NT2/D1 (cell line): ENCODE results near the gene BTBD3.

ENCODE experiments used
- DNase-seq: peaks from one replicate; pipeline ENCODE4 v3.0.0-alpha.2; 2011; ENCODE audit warnings: low read depth, low spot score
- H3K27me3 ChIP-seq: 2 replicates; pipeline ENCODE4 v1.6.0; 2011; ENCODE audit warnings: mild to moderate bottlenecking; ENCODE audit not compliant: insufficient read length, insufficient read depth
- H3K36me3 ChIP-seq: 2 replicates; pipeline ENCODE4 v1.6.1; 2011; ENCODE audit warnings: mild to moderate bottlenecking, low read length, mixed read lengths; ENCODE audit not compliant: insufficient read depth, insufficient read length
- H3K4me1 ChIP-seq: 2 replicates; pipeline ENCODE4 v1.5.1; 2011; ENCODE audit not compliant: insufficient read depth, insufficient read length
- H3K4me3 ChIP-seq: 2 replicates; pipeline ENCODE4 v1.5.1; 2011; ENCODE audit warnings: low read depth; ENCODE audit not compliant: insufficient read length
- H3K9ac ChIP-seq: 2 replicates; pipeline ENCODE4 v1.6.0; 2011; ENCODE audit warnings: low read depth; ENCODE audit not compliant: insufficient read length
- H3K9me3 ChIP-seq: 2 replicates; pipeline ENCODE4 v1.5.1; 2011; ENCODE audit warnings: mild to moderate bottlenecking, low read length; ENCODE audit not compliant: insufficient read depth
- SUZ12 ChIP-seq: IDR thresholded peaks from 2 replicates; pipeline ENCODE4 v1.6.1; 2011; ENCODE audit not compliant: insufficient read length, insufficient read depth; ENCODE audit errors: extremely low read depth
- YY1 ChIP-seq: IDR thresholded peaks from 2 replicates; pipeline ENCODE4 v1.6.1; 2011; ENCODE audit not compliant: insufficient read length, insufficient read depth
- ZNF274 ChIP-seq: IDR thresholded peaks from 2 replicates; pipeline ENCODE4 v1.6.1; 2011; ENCODE audit warnings: mild to moderate bottlenecking, low read depth, low read length

Gene BTBD3

DNA sequence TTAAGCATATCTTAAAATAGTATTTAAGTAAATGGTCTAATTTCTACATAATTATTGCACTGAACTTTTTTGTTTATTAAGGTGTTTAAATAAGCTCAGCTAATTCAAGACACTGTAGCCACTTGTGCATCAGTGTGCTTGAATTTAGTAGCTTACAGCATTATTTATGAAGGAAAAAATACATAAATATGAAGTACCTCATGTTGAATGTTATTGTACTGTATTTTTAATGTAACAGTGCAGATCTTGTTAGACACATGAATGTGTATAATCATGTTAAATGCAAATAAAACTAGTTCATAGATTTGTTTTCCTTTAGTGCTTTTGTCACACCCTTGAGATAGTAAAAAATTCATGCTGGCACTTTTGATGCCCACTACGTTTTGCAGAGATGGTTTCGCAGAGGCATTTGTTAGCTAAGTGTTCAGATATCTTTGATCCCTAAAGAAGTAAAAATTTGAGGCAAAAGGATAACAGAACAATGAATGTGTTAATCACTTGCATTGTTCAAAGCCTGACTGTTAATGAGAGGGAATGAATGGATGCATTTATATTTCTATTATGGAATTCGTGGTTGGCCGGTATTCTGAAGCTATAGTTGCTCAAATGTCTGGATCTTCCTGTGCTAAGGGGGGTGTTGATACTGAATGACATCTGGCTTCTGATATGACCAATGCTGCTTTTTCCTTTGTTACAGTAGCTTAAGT lies 8.8 kb downstream of the BTBD3 start:
- H3K27me3 ChIP-seq = no peaks in the 10 kb centered on the region
- no peaks in the 10 kb centered on the region for H3K9me3 ChIP-seq
- no peak overlapping the region for H3K4me3 ChIP-seq
- H3K9ac ChIP-seq = no peak overlapping the region
- H3K36me3 ChIP-seq = peaks cover 32% of the 10 kb centered on the region
- TF ChIP-seq YY1 = no peak
- no peak for TF ChIP-seq SUZ12
- no peak for TF ChIP-seq ZNF274
- DNase-seq = no peak
- no peaks in the 10 kb centered on the region for H3K4me1 ChIP-seq

DNA sequence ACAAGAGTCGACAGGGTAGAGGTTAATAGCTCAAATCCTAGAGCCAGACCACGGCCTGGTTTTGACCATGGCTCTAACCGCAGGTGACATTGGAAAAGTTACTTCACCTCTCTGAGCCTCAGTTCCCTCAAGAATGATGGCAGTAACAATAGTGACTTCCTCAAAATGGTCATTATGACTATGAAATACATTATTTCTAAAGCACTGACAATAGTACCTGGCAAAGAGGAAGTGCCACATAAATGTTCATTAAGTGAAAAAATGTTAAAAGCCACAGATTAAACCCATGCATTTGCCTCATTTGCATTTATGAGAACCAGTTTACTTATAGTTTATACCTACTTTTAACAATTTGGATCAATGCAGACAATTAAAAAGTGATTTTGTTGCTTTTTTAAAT lies 12.3 kb downstream of the BTBD3 start:
- Histone ChIP-seq H3K9ac (no peak overlapping the region), H3K4me1 (no peaks in the 10 kb centered on the region), H3K27me3 (no peaks in the 10 kb centered on the region), H3K9me3 (no peaks in the 10 kb centered on the region), H3K4me3 (no peak overlapping the region), H3K36me3 (peaks cover 12% of the 10 kb centered on the region)
- no peak for DNase-seq
- TF ChIP-seq YY1 = no peak
- TF ChIP-seq SUZ12 = no peak
- no peak for TF ChIP-seq ZNF274

DNA sequence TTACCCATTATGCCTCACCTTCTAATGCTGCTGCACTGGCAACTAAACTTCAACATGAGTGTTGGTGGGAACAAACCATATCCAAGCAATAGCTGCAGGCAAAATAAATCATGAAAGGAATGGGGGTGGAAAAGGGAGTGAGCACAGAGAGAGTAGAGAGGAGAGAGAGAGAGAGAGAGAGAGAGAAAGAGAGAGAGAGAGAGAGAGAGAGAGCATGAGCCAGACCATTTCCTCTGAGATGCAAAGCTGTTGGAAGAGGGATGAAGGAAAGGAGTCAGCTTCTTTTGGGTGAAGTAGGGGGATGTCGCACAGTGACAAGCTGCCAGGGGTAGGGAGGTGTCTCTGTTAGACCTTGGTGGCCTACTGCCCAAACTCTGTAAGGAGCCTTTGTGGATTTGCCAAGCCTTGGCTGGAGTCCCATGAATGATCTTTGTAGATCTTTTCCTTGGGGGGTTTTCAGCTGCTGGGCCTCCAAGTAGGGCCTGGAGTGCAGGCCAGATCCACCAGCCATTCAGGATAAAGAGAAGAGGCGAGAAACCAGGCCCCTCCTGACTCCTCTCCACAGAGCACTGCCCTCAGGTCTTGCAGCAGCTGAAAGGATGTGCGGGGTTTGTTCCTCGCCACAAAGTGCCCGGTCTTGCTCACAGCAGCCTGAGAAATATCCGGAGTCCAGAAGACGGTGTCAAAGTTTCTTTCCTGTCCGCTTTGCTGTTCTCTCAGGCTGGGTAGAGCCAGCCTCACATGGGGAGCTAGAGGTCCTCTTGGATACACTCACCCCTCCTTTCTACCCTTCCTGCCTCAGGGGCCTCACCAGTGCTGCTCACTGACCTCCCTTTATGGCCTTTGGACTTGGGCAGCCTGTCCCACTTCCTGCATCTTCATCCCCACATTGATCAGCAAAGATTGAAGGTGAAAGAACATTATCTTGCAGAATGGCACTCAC lies 17.8 kb downstream of the BTBD3 start:
- no peak for DNase-seq
- TF ChIP-seq SUZ12 = no peak
- no peaks in the 10 kb centered on the region for H3K36me3 ChIP-seq
- H3K9ac ChIP-seq = no peak overlapping the region
- no peaks in the 10 kb centered on the region for H3K27me3 ChIP-seq
- H3K4me3 ChIP-seq = no peak overlapping the region
- H3K4me1 ChIP-seq = no peaks in the 10 kb centered on the region
- H3K9me3 ChIP-seq = no peaks in the 10 kb centered on the region

DNA sequence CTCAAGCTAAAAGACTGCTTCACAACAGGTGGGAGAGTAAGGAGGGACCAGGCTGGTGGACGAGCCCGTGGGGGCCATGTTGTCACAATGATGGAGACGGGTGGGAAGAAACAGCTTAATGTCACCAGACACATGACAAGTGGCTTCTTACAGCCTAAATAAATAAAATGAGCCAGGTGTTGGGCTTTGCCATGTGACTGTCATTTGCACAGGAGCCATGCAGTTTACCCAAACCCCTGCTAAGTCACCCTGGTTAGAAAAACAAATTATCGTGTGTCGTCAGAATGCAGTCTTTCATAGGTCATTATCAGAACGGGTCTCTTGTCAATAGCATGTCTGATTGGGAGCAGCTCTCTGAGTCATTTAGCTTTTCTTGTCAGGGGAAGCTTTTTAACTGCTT lies 18.5 kb downstream of the BTBD3 start:
- Histone ChIP-seq H3K27me3 (no peaks in the 10 kb centered on the region), H3K4me1 (no peaks in the 10 kb centered on the region), H3K9ac (no peak overlapping the region), H3K9me3 (no peaks in the 10 kb centered on the region), H3K4me3 (no peak overlapping the region), H3K36me3 (no peaks in the 10 kb centered on the region)
- no peak for TF ChIP-seq ZNF274
- no peak for DNase-seq

DNA sequence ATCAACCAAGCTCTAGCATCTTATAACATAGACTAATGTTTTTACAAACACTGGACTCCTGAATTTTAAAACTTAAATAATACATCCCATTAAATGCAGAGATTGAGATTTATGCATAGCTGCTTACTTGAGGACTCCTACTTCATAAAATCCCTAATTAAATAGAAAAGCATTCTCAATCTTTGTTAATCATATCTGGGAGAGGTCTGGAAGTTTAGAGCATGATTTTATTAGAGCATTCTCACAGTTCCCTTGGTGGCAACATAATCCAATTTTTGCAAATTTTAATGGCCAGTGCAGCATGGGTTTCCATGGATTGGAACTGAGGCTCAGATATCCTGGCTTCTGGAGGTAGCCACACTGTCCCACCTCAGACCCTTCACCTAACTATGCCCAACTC lies 19.5 kb downstream of the BTBD3 start:
- H3K9ac ChIP-seq = no peak overlapping the region
- no peaks in the 10 kb centered on the region for H3K4me1 ChIP-seq
- H3K9me3 ChIP-seq = no peaks in the 10 kb centered on the region
- no peak overlapping the region for H3K4me3 ChIP-seq
- no peak for DNase-seq
- no peaks in the 10 kb centered on the region for H3K27me3 ChIP-seq
- no peaks in the 10 kb centered on the region for H3K36me3 ChIP-seq
- no peak for TF ChIP-seq YY1
- TF ChIP-seq ZNF274 = no peak
- TF ChIP-seq SUZ12 = no peak

DNA sequence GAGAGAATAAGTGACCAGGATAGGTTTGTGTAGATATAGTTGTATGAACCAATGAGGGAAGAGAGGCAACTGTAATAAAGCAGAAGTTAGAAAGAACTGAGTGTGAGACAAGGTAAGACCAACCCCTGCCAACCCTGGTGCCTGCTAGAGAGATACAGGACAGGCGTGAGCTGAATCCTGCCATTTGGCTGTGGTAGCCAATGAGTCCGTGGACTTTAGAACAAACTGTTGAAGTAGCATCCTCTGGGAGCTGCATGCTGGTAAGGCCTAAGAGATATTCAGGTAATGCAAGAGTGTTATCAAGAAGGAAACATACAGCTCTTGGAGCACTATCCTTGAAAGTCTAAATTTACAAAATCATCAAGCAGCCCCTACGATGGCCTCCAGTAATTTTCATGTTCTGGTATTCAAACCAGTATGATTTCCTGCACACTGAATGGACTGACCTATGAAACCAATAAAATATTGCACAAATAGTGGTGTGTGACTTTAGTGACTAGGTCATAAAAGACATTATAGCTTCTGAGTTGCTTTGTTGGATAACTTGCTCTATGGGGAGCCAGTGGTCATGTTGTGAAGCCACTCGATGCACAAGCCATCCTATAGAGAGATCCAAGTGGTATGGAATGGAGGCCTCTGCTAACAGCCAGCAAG lies 24.0 kb downstream of the BTBD3 start:
- Histone ChIP-seq H3K4me1 (no peaks in the 10 kb centered on the region), H3K36me3 (no peaks in the 10 kb centered on the region), H3K4me3 (no peak overlapping the region), H3K9me3 (no peaks in the 10 kb centered on the region), H3K9ac (no peak overlapping the region), H3K27me3 (no peaks in the 10 kb centered on the region)
- TF ChIP-seq YY1 (no peak), ZNF274 (no peak), SUZ12 (no peak)
- DNase-seq = no peak

DNA sequence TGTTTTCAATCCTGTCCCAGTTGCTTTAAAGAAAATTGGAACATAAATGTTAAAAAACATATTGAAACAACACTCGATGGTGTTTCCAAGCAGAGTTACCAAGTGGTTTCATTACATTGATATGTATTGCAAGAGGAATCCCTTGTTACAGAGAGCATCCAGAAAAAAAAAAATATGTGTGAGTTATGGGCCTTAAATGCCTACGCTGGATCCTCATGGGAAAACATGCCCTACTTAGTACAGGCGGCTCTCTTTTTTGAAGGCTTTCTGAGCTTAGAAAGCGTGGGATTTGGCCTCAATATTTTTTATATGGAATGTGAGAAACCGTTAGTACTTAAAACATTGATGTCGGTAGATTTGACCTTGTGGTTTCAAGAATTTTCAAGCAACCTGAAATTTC lies 26.1 kb downstream of the BTBD3 start:
- TF ChIP-seq ZNF274 (no peak), YY1 (no peak), SUZ12 (no peak)
- Histone ChIP-seq H3K9me3 (no peaks in the 10 kb centered on the region), H3K4me3 (no peak overlapping the region), H3K9ac (no peak overlapping the region), H3K27me3 (no peaks in the 10 kb centered on the region), H3K36me3 (no peaks in the 10 kb centered on the region), H3K4me1 (no peaks in the 10 kb centered on the region)
- DNase-seq = no peak
